Activated T-cell treated with anti-CD3 and anti-CD28 coated beads for 1 hour (primary cell): ENCODE measurements around the gene NDUFA13.

ENCODE experiments used
- DNase-seq: peaks from one replicate; pipeline ENCODE4 v3.0.0-alpha.2; 2020; ENCODE audit warnings: low read depth

NDUFA13 gene

GRCh38 chr19:19510432-19510831 is 5.6 kb upstream of the NDUFA13 start:
- no peak for DNase-seq

GRCh38 chr19:19513682-19514081 is 2.3 kb upstream of the NDUFA13 start:
- DNase-seq, result no peak

DNA sequence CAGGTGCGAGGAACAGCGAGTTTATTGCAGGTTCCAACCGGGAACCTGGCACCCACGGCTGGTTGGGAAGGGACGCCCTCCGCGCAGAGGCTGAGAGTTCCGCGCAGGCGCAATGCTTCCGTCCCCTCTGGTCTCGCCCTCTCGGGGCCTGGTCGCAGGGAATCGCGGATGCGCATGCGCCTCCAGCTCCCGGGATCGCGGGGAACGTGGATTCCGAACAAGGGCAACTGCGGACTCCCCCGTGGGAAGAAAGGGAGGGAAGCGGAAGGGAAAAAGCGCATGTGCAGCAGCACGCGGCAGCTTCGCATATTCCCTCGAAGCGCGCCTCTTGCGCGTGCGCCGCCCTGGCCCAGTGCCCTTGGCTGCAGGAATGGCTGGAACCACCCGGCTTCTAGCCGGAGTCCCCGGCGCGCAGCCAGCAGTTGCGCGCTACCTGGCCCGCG is 1.8 kb upstream of the NDUFA13 start:
- DNase-seq, result no peak

DNA sequence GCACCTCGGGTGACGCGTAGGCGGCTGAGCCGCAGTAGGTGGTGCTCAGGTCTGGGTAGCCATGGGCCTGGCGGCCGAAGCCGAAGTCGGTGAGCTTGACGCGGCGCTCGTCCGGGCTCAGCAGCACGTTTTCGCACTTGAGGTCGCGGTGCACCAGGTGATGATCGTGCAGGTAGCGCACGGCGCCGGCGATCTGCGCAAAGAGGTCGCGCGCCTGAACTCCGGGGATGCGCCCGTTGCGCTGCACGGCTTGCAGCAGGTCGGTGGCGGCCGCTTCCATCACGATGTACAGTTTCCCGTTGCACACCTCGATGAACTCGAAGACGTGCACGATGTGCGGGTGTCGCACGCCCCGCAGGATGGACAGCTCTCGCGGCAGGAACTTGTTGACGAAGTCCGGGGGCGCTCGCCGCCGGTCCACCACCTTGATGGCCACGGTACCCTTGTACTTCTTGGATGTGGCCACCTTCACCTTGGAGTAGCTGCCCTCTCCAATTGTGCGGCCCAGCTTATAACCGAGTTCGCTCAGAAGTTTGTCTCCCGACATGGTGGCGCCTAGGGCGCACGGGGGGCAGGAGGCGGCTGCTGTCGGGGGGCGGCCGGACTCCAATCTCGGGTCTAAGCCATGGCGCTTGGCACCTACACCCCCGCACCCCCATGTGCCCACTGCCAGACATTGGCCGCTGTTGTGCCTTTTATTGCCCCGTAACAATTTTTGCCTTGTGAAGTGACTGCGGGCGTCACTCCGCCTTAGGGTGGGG is 964 bp upstream of the NDUFA13 start, which contains the start of gene TSSK6:
TSS of gene TSSK6 (minus strand) at position 668 of the 761 bp plus-strand sequence. CDS start at position 547, 121 bp downstream.
- DNase-seq, result no peak

DNA sequence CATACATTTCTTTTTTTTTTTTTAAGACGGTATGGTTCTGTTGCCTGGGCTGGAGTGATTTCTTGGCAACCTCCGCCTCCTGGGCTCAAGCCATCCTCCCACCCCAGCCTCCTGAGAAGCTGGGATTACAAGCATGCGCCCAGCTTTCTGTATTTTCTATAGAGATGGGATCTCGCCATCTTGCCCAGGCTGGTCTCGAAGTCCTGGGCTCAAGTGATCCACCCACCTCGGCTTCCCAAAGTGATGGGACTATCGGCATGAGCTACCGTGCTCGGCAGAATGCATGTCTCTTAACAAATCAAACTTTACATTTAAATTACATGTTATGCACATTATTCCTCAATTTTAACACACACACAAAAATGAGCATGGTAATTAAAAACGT is 1.2 kb downstream of the NDUFA13 start:
- DNase-seq, result no peak

- no peak for DNase-seq
These were observed 5.0 kb downstream of the NDUFA13 start for GRCh38 chr19:19520989-19521388.

GRCh38 chr19:19523177-19523576 is 7.2 kb downstream of the NDUFA13 start:
- no peak for DNase-seq

- DNase-seq, result no peak
These were observed 8.0 kb downstream of the NDUFA13 start for GRCh38 chr19:19524053-19524452.

DNA sequence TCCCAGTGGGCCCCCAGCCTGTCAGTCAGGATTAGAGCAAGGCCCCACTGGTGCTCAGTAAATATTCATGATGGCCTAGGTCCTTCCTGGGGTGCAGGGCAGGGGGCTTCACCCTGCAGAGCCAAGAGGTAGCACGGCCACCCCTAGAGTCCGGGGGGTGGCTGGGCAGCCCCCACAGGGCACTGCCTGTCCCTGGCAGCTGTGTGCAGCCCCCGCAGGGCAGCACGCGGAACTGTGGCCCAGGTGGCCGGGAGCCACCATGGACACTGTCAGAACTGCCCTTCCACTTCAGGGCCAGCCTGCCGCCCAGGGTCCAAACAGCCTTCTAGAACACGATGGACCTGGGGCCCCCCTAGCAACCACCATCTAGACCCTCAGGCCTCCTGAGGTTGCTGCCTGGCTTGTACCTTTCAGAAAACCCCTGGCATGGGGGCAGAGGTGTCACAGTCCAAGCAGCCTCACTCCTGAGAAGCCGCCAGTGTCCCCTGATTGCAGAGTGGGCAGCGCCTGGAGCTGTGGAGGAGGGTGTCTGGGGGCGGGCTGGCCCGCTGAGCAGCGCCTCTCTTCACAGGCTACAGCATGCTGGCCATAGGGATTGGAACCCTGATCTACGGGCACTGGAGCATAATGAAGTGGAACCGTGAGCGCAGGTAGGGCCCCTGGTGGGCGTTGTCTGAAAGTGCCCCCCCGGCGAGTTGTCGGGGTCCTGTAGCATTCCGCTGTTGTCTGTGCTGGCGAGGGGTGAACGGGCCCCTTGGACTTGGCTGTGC is 9.8 kb downstream of the NDUFA13 start:
- DNase-seq, result no peak

DNA sequence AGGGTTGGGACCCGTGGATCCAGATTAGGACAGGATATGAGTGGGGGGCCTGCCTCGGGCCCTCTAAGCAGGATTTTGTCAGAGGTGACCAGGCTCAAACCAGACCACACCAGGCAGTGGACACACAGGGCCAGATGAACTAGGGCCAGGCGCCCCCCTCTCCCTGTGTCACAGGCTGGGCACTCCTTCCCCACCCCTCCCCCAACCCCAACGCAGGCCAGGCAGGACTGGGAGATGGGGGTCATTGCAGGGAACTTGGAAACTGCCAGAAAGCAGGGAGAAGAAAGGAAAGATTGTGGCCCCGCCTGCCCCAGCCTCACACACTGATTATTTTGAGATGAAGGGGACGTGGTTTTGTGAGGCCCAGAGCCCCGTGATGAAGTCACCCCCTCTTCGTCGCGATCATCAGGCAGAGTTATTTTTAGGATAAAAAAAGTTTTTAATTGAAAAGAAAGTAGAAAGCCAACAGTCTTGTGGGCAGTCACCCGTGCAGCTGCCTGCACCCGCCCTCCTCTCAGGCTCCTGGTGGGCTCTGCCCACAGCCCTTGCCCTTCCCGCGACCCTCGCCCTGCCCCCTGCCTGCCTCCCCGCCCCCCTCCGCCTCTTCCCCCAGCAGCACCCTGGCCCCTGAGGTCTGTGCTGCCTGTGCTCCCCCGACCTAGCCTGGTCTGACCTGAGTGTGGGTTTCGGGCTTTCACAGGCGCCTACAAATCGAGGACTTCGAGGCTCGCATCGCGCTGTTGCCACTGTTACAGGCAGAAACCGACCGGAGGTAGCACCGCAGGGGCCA is 10.8 kb downstream of the NDUFA13 start:
- DNase-seq, result no peak

DNA sequence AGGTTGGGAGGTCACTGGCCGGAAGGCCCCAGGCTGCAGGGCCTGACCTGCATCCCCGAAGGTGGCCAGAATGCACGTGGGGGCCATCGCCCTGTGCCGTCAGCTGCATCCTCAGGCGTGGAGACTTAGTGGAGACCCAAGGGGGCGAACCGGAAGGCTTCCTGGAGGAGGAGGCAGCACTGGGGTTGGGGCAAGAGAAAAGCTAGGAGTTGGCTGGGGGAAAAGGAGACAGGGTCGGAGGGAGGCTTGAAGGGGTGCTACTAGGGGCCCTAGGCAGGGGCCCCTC is 11.3 kb downstream of the NDUFA13 start:
- DNase-seq, result no peak

DNA sequence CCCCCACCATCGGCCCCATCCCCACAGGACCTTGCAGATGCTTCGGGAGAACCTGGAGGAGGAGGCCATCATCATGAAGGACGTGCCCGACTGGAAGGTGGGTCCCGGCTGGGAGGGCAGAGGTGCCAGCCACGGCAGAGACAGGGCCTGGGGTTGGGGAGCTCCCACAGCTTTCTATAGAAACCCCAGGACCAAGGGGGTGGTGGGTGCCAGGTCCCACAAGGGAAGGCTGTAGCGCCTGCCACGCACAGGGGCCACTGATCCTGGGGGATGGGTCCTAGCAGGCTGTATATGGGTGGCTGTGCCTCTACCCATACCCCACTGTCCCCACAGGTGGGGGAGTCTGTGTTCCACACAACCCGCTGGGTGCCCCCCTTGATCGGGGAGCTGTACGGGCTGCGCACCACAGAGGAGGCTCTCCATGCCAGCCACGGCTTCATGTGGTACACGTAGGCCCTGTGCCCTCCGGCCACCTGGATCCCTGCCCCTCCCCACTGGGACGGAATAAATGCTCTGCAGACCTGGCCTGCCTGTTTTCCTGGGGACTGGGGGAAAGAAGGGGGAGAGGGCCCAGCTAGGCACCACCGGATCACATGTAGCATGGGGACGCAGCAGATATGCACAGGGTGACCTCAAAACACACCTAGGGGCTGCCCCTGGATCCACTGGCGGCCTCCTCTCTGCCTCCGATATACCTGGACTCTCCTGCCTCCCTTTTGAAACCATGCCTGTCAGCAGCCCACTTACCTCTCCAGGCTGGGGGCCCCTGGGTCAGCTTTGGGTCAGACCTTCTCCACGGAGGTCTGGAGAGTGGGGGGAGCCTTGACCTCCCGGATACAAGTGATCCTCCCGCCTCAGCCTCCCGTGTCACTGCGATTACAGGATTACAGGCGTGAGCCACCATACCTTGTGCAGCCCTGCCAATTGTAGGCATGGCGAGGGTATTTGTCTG is 11.9 kb downstream of the NDUFA13 start:
- DNase-seq, result no peak

DNA sequence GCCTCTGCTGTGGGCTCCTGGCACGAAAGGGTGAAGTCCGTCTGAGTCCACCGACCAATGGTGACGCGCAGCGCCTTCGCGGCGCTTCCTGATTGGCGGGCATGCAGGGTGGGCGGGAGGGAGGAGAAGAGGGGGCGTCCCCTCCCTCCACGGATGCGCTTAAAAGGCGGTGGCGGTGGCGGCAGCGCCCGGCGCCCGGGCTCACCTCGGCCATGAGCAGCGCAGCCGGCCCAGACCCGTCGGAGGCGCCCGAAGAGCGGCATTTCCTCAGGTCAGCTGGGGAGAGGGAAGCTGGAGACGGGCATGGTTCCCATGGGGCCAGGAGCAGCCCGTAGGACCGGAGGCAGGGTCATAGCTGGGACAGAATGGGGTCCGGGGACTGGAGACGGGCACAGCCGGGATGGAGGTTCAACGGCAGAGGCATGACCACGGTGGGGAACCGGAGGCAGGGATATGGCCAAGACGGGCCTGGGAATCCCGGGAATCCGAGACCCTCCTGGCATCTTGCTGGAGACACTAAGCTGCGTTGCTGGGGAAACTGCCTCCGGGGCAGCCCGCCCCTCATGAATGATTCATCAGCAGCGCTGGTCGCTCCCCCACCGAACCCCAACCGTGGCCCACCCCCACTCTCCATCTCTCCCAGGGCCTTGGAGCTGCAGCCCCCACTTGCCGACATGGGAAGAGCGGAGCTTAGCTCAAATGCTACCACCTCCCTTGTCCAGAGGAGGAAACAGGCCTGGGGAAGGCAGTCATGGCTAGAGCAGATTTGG is 12.9 kb downstream of the NDUFA13 start, which contains the start of gene YJEFN3:
TSS of gene YJEFN3 (plus strand) at position 191 of the 770 bp plus-strand sequence. CDS start at position 213, 22 bp downstream.
- no peak for DNase-seq

- no peak for DNase-seq
These were observed 13.9 kb downstream of the NDUFA13 start for GRCh38 chr19:19529783-19530422.

DNA sequence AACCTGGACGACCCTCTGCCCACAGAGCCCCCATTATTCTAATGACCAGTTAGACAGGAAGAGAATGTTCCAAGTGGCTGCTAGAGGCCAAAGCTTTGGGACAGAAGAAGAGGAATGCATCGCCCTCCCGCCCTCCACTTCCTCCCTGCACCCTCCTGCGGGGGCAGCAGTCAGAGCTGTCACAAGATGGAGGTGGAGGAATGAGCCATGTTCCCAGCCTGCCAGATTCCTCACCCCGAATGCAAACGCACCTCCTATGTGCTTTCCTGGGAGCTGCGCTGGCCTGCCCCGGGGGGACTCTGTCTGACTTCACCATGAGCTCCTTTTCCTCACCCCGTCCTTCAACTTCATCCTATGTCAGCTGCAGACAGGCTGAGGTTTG is 14.4 kb downstream of the NDUFA13 start:
- DNase-seq, result no peak

DNA sequence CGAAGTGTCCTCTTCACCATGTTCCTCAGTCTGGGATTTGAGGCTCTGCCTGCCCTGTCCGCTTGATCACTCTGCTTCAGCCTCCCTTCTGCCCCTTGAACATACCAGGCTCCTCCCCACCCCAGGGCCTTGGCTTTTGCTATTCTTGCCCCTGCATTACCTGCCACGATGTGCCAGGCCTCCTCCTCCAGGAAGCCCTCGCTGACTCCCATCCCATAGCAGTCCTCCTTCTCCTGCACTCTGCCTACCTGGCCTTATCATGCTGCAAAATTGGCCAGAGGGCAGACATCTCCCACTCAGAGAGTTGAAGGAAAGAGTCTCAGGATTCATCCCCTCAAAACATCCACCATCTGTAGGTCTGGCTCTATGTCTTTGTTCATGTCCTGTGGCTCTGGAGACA is 14.9 kb downstream of the NDUFA13 start:
- DNase-seq, result no peak

DNA sequence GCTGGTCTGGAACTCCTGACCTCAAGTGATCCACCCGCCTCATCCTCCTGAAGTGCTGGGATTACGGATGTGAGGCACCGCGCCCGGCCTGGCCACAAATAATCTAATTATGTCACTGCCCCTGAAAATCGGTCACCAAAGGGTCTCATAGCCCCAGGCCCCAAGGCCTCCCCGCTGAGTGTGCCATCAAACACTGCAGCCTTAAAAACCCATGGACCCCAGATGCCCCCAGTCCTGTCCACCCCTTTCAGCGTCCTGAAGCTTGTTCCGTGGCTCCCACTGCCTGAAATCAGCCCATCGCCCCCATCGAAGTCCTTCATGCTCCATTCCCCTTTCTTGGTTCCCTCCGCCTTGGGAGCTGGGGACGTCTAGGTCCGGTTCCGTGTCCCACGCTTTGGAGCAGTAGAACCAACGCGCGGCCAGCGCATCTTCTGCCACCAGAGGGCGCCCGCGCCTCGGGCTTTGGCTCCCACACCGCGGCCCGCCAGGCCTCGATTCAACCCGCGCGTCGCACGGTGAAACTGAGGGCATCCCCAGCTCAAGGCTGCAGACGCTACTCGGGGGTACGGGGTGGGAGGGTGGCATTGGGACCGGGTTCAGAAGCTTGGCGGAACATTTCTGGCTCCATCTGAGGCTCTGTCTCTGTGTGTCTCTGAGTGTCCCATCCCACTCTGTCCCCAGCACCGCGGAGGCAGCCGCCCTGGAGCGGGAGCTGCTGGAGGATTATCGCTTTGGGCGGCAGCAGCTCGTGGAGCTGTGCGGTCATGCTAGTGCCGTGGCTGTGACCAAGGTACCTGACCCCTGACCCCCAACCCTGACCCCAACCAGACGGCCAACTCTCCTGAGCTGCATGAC is 16.2 kb downstream of the NDUFA13 start:
- DNase-seq, result peak; percentile 92

- no peak for DNase-seq
These were observed 17.0 kb downstream of the NDUFA13 start for GRCh38 chr19:19532806-19533701.
